NB4 (cell line): ENCODE results near the gene GP5.

Source experiments
- DNase-seq: peaks from one replicate; pipeline ENCODE4 v3.0.0; 2010; ENCODE audit warnings: low read depth
- H3K4me3 ChIP-seq: one replicate; pipeline ENCODE4 v1.5.1; 2011; ENCODE audit warnings: mild to moderate bottlenecking, low read depth, low read length, moderate library complexity
- CTCF ChIP-seq: IDR thresholded peaks from one replicate; pipeline ENCODE4 v1.5.1; 2012; ENCODE audit warnings: low read depth, low read length
- MYC ChIP-seq: IDR thresholded peaks from 2 replicates; pipeline ENCODE4 v1.6.1; 2011; ENCODE audit warnings: low read depth, low read length
- POLR2A ChIP-seq: IDR thresholded peaks from 2 replicates; pipeline ENCODE4 v1.6.1; 2011; ENCODE audit warnings: mild to moderate bottlenecking; ENCODE audit not compliant: insufficient read length; ENCODE audit errors: extremely low read depth
- TF ChIP-seq, protein P1 (sequence below): IDR thresholded peaks from 2 replicates; pipeline ENCODE4 v1.6.1; 2011; ENCODE audit warnings: low read depth, low read length

The GP5 gene

GRCh38 chr3:194346035-194346434, 53.0 kb downstream of the GP5 start:
- H3K4me3 ChIP-seq, result no peak overlapping the region
- TF ChIP-seq POLR2A (no peak), MYC (no peak), CTCF (no peak)
- TF ChIP-seq, protein P1, sequence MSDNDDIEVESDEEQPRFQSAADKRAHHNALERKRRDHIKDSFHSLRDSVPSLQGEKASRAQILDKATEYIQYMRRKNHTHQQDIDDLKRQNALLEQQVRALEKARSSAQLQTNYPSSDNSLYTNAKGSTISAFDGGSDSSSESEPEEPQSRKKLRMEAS, result no peak
- DNase-seq, result no peak
